Left lung (tissue), 10 donors: Measurements from ENCODE around the gene CST3. TPM values are rescaled to one million over a fixed set of nuclear protein-coding genes. Genes with fewer than 3 reads are reported as not detected.
"Not testable (repeated sequence)": the region's sequence is repeated elsewhere in the genome, so short reads cannot be mapped to it uniquely, and the experiment has no call there.

ENCODE experiments used
- ATAC-seq: fragments of 200-7000 bp; cut with Tn5 transposase; one replicate; pipeline ENCODE4 v1.9.1; 2020; ENCODE audit warnings: moderate library complexity
- DNase-seq, 4 donors: peaks; one replicate each; pipeline ENCODE4 v3.0.0-alpha.2; 2013 to 2020
- H3K27ac ChIP-seq, 2 donors: fragments of 200-600 bp; sonication (generic) in 1 of 2; one replicate each; pipeline versions ENCODE4 v1.5.0 to v1.8.0; 2020 to 2021
- H3K27me3 ChIP-seq, 2 donors: fragments of 200-600 bp; sonication (generic) in 1 of 2; one replicate each; pipeline versions ENCODE4 v1.5.0 to v1.8.0; 2020 to 2021
- H3K36me3 ChIP-seq, 2 donors: fragments of 200-600 bp; sonication (generic) in 1 of 2; one replicate each; pipeline versions ENCODE4 v1.5.0 to v1.8.0; 2020 to 2021
- H3K4me1 ChIP-seq, 2 donors: fragments of 200-600 bp; one replicate each; pipeline ENCODE4 v1.8.0; 2021
- H3K4me3 ChIP-seq, 2 donors: fragments of 200-600 bp; sonication (generic) in 1 of 2; one replicate each; pipeline versions ENCODE4 v1.5.0 to v1.8.0; 2020 to 2021; ENCODE audit warnings: mild to moderate bottlenecking in 1 of 2
- H3K9me3 ChIP-seq, 2 donors: fragments of 200-600 bp; sonication (generic) in 1 of 2; one replicate each; pipeline versions ENCODE4 v1.5.0 to v1.8.0; 2020 to 2021
- intact Hi-C, 2 donors: fragments of 100-400 bp; cut with DNase I; formaldehyde crosslinking; loops; one replicate each; pipeline versions ENCODE4 v1.11.2 to v1.14.2; 2022
- polyA plus RNA-seq, 6 donors: library from polyadenylated mRNA; unstranded; fragments of 120-200 nt; gene quantifications; one replicate each; pipeline ENCODE4 v1.2.1, GENCODE V29; 2013; ENCODE audit not compliant: insufficient read length in 6 of 6
- total RNA-seq, 2 donors: library from RNA; stranded (reverse); fragmentation: NEBNext Ultra II Directional; extraction: Animal tissue kit (Norgen Biotek cat#: 25700); gene quantifications; one replicate each; pipeline ENCODE4 v1.2.1, GENCODE V29; 2021
- TF ChIP-seq, protein P1 (sequence below), 2 donors: fragments of 200-600 bp; sonication (generic) in 1 of 2; IDR thresholded peaks; one replicate each; pipeline versions ENCODE4 v1.5.0 to v1.8.0; 2021; ENCODE audit warnings: antibody characterized with exemption in 2 of 2
- donor health status: DM: no; HTN: yes; CAD: no.
- donor health status: DM: no; HTN: no; CAD: no.

The CST3 gene
- total and polyA plus RNA-seq, 8 donors: 145 to 714 (median 163) TPM

DNA sequence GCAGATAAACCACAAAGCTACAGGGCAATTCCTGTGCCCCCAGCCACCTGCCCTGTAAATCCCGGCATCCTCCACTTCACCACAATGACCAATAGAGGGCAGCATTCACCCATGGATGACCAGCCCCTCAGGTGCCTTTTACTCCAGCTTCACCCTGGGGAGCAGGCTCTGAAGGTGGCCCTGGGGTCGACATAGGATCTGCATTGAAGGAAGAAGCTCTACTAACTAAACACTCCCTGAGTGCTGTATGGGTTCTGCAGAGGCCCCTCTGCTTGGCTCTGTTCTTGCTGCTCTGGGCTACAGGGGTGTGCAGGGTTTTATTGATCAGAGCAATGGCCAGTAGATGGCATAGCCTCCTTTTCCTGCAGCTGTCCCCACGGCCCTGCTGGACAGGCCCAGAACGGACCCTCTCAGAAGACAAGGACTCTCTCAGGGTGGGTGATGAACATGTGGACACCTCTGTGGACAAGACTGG, 30.8 kb upstream of the CST3 start:
- Histone ChIP-seq H3K4me3 (no peak overlapping the region), H3K27me3 (peaks cover 0 to 7% of the 10 kb centered on the region in 2 donors), H3K4me1 (no peaks in the 10 kb centered on the region), H3K27ac (no peak overlapping the region), H3K36me3 (no peaks in the 10 kb centered on the region), H3K9me3 (no peaks in the 10 kb centered on the region)
- TF ChIP-seq, protein P1, sequence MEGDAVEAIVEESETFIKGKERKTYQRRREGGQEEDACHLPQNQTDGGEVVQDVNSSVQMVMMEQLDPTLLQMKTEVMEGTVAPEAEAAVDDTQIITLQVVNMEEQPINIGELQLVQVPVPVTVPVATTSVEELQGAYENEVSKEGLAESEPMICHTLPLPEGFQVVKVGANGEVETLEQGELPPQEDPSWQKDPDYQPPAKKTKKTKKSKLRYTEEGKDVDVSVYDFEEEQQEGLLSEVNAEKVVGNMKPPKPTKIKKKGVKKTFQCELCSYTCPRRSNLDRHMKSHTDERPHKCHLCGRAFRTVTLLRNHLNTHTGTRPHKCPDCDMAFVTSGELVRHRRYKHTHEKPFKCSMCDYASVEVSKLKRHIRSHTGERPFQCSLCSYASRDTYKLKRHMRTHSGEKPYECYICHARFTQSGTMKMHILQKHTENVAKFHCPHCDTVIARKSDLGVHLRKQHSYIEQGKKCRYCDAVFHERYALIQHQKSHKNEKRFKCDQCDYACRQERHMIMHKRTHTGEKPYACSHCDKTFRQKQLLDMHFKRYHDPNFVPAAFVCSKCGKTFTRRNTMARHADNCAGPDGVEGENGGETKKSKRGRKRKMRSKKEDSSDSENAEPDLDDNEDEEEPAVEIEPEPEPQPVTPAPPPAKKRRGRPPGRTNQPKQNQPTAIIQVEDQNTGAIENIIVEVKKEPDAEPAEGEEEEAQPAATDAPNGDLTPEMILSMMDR (IDR thresholded peaks at IDR 0.05): peak; percentile 83 to 85
- DNase-seq (peak in 2 of 4 donors; percentile 42 to 46), ATAC-seq (peak; percentile 96)
- intact Hi-C loops: no loop called here

DNA sequence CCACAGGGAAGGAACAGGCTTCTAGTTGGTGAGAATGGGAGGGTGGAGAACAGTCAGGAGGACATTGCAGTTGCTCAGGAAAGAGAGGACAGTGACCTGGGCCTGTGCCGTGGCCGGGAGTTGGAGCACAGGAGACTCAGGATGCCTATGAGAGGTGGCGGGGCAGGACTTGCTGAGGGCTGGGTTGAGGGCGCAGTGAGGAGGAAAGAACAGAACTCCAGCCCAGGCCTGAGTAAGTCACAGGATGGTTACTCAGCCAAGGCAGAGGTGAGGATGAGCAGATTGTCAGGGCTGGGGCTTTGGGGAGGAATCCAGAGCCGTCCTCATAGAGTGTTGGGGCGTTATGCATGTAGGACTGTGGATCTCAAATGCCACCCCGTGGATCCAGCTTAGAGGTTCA, 29.9 kb upstream of the CST3 start:
- Histone ChIP-seq H3K4me1 (no peaks in the 10 kb centered on the region), H3K27ac (no peak overlapping the region), H3K9me3 (no peaks in the 10 kb centered on the region), H3K36me3 (no peaks in the 10 kb centered on the region), H3K27me3 (peaks cover 0 to 7% of the 10 kb centered on the region in 2 donors), H3K4me3 (no peak overlapping the region)
- intact Hi-C loops: no loop called here
- ATAC-seq (no peak), DNase-seq (no peak)
- TF ChIP-seq, protein P1 (IDR thresholded peaks at IDR 0.05): no peak

DNA sequence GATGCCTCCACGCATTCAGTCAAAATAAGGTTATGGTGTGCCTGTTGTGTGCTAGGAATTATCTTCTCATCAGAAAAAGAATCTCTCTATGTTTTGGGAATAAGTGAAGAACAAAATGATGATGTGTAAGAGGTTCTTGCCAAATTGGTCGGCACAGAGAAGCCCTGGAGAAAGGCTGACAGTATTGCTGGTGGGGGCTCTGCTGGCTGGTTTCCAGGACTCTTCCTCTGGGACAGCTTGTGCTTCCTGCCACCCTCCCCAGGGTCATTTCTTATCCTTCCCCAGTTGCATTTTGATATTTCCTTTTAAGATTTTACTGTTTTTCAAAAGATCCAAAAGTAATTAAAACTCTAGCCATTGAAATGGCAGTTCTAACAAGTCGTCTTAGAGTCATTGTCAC, 28.9 kb upstream of the CST3 start:
- H3K4me1 ChIP-seq: no peaks in the 10 kb centered on the region
- ATAC-seq: no peak
- DNase-seq: no peak
- H3K9me3 ChIP-seq: no peaks in the 10 kb centered on the region
- no peak overlapping the region for H3K4me3 ChIP-seq
- intact Hi-C loops: no loop called here
- TF ChIP-seq, protein P1 (IDR thresholded peaks at IDR 0.05): no peak
- no peak overlapping the region for H3K27ac ChIP-seq
- H3K27me3 ChIP-seq: peaks cover 0 to 7% of the 10 kb centered on the region in 2 donors
- no peaks in the 10 kb centered on the region for H3K36me3 ChIP-seq

DNA sequence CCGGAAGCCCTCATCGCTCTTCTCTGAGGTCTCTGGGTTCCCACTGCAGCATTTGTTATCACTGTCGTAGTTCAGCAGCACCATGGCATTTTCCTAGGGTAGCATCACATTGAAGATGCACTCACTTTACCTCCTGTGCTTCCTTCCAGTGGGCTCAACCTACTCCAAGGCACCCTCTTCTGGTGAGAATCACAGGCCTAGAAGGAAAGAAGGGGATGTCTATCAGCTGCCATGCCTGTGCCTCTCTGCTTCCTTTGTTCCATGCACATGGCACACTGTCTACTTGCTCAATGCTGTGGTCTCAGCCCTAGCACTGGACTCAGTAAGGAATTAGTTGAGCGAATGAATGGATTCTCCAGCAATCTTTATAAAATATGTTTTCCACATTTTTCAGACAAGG, 28.4 kb upstream of the CST3 start:
- Histone ChIP-seq H3K36me3 (no peaks in the 10 kb centered on the region), H3K27me3 (peaks cover 0 to 7% of the 10 kb centered on the region in 2 donors), H3K27ac (no peak overlapping the region), H3K4me3 (no peak overlapping the region), H3K9me3 (no peaks in the 10 kb centered on the region), H3K4me1 (no peaks in the 10 kb centered on the region)
- TF ChIP-seq, protein P1 (IDR thresholded peaks at IDR 0.05): no peak
- no peak for DNase-seq
- intact Hi-C loops: no loop called here
- no peak for ATAC-seq

DNA sequence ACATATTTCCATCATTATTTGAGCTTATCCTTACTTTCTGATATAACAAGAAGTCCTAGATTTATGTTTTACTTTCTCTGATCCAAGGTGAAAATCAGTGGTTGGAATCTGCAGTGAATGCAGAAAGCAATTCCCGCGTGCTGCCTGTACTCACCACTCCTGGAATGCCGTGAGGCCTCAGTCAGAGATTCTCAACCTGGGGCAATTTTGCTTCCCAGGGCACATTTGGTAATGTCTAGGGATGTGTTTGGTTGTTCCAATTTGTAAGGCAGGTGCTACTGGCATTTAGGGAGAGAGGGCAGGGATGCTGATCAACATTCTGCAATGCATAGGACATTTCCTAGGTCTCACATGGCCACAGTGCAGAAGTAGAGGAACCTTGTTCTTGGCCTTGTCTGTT, 27.2 kb upstream of the CST3 start:
- H3K27ac ChIP-seq: no peak overlapping the region
- H3K9me3 ChIP-seq: no peaks in the 10 kb centered on the region
- peaks cover 0 to 7% of the 10 kb centered on the region in 2 donors for H3K27me3 ChIP-seq
- H3K4me3 ChIP-seq: no peak overlapping the region
- ATAC-seq (no peak), DNase-seq (no peak)
- H3K4me1 ChIP-seq: no peaks in the 10 kb centered on the region
- TF ChIP-seq, protein P1 (IDR thresholded peaks at IDR 0.05): no peak
- no peaks in the 10 kb centered on the region for H3K36me3 ChIP-seq
- intact Hi-C loops: no loop called here

DNA sequence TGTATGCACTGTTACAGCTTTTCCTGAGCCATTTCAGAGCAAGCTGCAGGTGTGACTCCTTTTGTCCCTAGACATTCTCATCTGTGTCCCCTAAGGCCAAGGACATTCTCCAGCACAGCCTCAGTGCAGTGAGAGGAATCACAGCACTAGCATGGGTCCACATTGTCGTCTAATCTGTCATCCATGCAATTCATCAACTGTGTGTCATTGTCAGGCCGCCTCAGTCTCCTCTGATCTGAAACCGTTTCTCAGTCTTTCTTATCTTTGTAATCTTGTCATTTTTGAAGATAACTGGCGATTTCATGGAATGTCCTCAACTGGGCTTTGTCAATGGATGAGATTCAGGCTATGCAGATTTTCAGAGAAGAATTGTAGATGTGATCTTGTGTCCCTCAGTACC, 26.3 kb upstream of the CST3 start:
- intact Hi-C loops, H3K27ac ChIP-seq, H3K36me3 ChIP-seq, H3K4me3 ChIP-seq, H3K9me3 ChIP-seq, H3K4me1 ChIP-seq, ATAC-seq, DNase-seq, H3K27me3 ChIP-seq: not testable (repeated sequence)
